ENCODE data around the gene TNFSF11.
"Not testable (repeated sequence)": the region's sequence is repeated elsewhere in the genome, so short reads cannot be mapped to it uniquely, and the experiment has no call there.

The TNFSF11 gene

DNA sequence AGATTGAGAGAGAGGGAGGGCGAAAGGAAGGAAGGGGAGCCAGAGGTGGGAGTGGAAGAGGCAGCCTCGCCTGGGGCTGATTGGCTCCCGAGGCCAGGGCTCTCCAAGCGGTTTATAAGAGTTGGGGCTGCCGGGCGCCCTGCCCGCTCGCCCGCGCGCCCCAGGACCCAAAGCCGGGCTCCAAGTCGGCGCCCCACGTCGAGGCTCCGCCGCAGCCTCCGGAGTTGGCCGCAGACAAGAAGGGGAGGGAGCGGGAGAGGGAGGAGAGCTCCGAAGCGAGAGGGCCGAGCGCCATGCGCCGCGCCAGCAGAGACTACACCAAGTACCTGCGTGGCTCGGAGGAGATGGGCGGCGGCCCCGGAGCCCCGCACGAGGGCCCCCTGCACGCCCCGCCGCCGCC lies at the start of gene TNFSF11:
Gene TNFSF11 (plus strand): TSS at position 142 of the 400 bp plus-strand sequence. CDS start 152 bp downstream, at position 294.
- peak; percentile 39 for DNase-seq

GRCh38 chr13:42524487-42525034 lies 49.4 kb upstream of the TNFSF11 start:
- DNase-seq: no peak

- DNase-seq: no peak
Measured at GRCh38 chr13:42525035-42525504, 48.9 kb upstream of the TNFSF11 start.

GRCh38 chr13:42526276-42526675 lies 47.7 kb upstream of the TNFSF11 start:
- no peak for DNase-seq

- DNase-seq: no peak
Measured at GRCh38 chr13:42526804-42527203, 47.1 kb upstream of the TNFSF11 start.

DNA sequence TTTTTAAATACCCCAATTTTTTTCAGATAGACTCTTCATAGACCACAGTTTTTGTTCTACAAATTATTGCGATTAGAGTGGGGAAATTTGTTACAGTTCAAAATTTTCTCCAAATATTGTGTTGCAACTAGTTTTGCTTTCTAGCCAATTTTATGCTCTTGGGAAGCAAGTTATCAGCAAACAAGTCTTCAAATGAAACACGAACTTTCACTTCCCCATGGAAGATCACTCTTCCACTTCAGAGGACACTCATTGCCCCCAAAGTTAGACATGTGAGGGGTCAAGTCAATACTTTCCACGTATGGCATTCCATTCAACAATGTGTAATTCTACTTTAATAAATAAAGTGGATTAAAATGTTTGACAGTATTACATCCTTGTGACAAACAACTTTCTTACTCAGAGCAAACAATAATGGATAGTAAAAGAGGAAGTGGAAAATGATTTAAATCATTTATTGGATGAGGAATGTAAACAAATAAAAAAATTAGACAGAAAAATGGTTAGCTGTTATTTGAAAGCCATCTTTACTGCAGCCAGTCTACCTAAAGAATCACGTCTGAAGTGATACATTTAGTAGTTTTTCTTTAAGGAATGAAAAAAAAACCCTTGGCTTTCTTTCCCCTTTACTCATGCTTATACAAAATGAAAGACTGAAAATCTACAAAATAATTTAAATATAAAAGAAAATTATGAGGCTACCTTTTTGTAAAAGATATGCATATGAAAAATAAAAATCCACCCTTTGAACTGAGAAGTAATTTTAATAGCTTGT lies 41.2 kb upstream of the TNFSF11 start:
- DNase-seq: no peak

DNA sequence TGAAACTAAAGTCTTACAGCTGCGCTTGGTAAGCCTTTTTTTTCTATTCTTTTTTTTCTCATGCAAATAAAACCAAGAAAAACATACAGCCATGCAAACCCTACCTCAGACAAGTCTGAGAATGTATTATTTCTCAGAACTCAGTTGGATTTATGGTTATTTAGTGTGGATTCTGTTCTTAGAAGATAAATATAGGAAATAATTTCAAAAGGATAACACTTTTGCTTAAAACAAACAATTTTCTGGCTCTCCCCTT lies 40.7 kb upstream of the TNFSF11 start:
- no peak for DNase-seq

GRCh38 chr13:42534785-42535184 lies 39.2 kb upstream of the TNFSF11 start:
- DNase-seq: no peak

GRCh38 chr13:42538996-42539395 lies 35.0 kb upstream of the TNFSF11 start:
- no peak for DNase-seq

DNA sequence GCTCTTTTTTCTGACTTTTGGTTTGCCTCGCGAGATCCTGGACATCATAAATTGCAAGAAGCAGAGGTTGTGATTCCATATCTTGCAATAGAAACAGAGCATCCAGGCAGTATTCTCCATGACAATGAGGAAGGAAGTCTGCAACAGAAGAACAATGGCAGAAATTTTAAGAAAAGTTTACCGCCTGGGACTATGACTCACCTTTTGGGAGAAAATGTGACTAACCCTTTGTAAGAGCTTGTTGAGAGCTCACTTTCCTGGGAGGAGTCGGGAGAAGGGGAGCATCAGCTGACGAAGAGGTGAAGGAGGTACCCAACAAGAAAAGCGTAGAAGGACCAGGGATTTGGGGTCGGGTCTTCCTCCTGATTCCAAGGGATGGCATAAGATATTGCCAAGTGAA lies 34.3 kb upstream of the TNFSF11 start:
- no peak for DNase-seq

GRCh38 chr13:42543215-42543797 lies 30.6 kb upstream of the TNFSF11 start:
- no peak for DNase-seq

DNA sequence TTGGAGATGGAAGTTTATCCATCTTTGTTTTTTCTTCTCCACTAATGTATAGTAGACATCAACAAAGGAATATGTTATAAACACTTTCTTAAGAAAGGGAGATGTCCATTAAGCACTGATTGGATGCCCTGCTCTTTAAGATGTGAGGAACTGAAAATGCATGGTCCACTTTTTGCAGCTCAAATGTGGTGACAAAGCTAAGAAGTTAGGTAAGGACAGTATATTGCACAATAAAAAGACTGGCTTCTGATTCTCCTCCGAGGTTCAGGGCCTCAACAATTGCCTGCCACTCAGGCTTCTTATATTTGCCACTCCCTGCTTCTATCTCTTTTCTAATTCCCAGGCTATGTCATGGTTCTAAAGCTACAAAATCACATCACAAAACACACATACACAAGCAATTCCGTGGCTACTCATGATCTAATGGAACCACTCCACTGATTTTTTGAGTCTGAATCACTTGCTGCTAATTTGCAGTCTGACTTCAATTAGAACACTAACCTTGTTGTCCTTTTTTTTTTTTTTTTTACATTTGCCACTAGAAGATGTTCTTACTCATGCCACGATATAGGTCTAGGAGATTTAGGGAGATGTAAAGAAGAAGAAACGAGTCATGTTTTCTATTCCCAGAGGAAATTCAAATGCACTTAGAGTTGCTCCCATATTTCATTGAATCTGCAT lies 29.6 kb upstream of the TNFSF11 start:
- no peak for DNase-seq

DNA sequence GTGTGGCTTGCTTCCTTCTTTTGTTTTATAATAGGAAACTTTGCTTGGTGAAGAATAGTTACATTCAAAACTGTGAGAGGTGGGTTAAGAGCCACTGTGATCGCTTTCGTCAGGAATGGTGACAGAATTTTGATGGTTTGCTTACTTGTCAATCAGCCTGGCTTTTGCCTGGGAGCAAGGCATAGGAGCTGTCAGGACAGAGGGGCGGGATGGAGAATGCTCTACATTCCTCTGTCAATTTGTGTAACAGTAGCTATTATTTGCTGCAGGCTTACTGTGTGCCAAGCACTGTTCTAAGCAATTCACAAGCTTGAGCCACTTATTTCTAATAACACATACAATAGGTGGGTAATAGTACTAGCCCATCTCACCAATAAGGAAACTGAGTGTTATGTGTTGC lies 28.1 kb upstream of the TNFSF11 start:
- DNase-seq: no peak

- DNase-seq: no peak
Measured at GRCh38 chr13:42547612-42548011, 26.3 kb upstream of the TNFSF11 start.

DNA sequence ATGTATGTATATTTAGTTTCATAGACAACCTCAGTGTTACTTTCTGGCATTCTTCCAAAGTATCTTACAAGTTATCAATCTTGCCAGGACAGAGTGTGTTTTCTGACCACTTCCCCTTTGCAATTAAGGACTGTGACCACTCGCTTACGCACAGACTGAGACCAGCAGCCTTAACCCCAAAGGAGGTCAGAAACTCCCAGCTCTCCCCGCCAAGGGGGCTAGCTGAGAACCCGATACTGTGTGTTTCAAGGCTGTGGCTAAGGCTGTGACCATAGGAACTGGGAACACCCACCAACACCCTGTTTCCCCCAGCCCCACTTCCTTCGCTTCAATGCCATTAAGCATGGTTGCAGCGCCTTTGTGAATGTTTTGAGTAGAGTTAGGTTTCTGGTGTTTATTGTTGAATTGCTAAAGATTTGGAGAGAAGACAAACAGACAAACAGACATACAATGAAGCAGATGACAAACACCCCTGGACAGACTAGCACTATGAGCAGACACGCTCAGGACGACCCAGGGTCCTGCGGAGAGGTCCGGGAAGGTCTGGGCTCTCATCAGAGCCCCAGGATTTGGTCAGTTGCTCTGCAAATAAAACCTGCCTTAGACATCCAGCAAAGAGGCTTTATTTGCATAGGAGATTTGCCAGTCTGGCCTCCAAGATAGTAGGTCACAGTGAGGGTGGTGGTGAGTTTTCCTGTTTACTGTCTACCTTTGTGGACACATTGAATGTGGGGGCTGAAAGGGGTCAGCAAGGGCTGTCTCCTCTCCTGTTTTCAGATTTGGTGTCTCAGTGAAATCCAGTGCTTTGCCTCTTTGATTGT lies 25.0 kb upstream of the TNFSF11 start:
- DNase-seq: no peak

DNA sequence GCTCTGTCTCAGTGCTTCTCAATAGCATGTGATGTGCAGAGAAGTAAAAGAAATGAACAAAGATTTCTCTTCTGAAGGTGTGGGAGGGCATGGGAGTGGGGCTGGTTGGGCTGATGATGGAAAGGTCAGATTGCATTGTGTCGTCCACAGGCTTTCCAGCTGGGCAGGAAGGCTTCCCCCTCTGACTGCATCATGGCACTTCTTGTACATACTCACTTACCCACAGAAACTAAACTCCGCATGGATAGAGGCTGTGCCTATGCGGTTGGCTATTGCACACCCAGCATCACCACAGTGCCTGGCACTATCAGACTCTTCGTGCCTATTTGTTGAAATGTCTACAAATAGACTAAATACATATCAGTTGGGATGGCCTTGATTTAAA lies 24.4 kb upstream of the TNFSF11 start:
- DNase-seq: no peak

GRCh38 chr13:42551611-42552010 lies 22.3 kb upstream of the TNFSF11 start:
- DNase-seq: no peak

- no peak for DNase-seq
Measured at GRCh38 chr13:42553098-42554046, 20.6 kb upstream of the TNFSF11 start.

DNA sequence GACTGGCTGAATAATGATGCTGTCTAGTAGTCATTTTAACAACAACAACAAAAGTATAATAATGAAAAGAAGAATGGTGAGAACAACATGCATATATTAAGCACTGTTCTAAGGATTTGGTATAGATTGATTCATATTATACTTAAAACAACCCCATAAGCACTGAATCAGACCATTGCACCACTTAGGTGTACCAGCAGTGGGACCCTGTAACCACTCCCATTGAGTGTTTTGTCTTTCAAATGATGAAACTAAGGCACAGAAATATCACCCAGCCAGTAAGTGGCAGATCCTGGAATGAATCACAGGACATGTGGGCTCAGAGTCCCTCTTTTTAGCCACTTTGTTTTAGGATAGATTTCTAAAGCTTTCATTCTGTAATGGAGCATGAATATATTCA lies 14.9 kb upstream of the TNFSF11 start:
- no peak for DNase-seq

- DNase-seq: not testable (repeated sequence)
Measured at GRCh38 chr13:42559573-42560218, 14.3 kb upstream of the TNFSF11 start.

- DNase-seq: not testable (repeated sequence)
Measured at GRCh38 chr13:42560320-42560719, 13.6 kb upstream of the TNFSF11 start.

All from NCI-H146 (cell line).